ENCODE data around the gene IGF2BP3. TPM values are rescaled to one million over a fixed set of nuclear protein-coding genes. Genes with fewer than 3 reads are reported as not detected.

Gene IGF2BP3
- total RNA-seq, 1 donor from 2014 or later, result 47.0 TPM

- Mint-ChIP-seq H3K4me1 (ENCODE audit: low read depth, unreplicated experiment) (peaks cover 2% of the 10 kb centered on the region), H3K4me3 (ENCODE audit: unreplicated experiment) (no peak overlapping the region), H3K27ac (ENCODE audit: unreplicated experiment) (no peak overlapping the region), H3K36me3 (ENCODE audit: unreplicated experiment) (no peaks in the 10 kb centered on the region), H3K27me3 (ENCODE audit: unreplicated experiment) (no peaks in the 10 kb centered on the region), H3K9me3 (ENCODE audit: unreplicated experiment) (no peaks in the 10 kb centered on the region)
- no peak for TF ChIP-seq CTCF (IDR thresholded peaks at IDR 0.05; ENCODE audit: partially characterized antibody, unreplicated experiment)
- DNase-seq, result no peak
Observed at GRCh38 chr7:23279819-23280525, 190.3 kb downstream of the IGF2BP3 start.

GRCh38 chr7:23277359-23277989, 192.8 kb downstream of the IGF2BP3 start:
- no peaks in the 10 kb centered on the region for H3K9me3 Mint-ChIP-seq (ENCODE audit: unreplicated experiment)
- peaks cover 2% of the 10 kb centered on the region for H3K4me1 Mint-ChIP-seq (ENCODE audit: low read depth, unreplicated experiment)
- no peak for DNase-seq
- no peaks in the 10 kb centered on the region for H3K27me3 Mint-ChIP-seq (ENCODE audit: unreplicated experiment)
- no peak overlapping the region for H3K4me3 Mint-ChIP-seq (ENCODE audit: unreplicated experiment)
- no peaks in the 10 kb centered on the region for H3K36me3 Mint-ChIP-seq (ENCODE audit: unreplicated experiment)
- peak; percentile 66 for TF ChIP-seq CTCF (IDR thresholded peaks at IDR 0.05; ENCODE audit: partially characterized antibody, unreplicated experiment)
- no peak overlapping the region for H3K27ac Mint-ChIP-seq (ENCODE audit: unreplicated experiment)

GRCh38 chr7:23276947-23277346, 193.3 kb downstream of the IGF2BP3 start:
- H3K4me1 Mint-ChIP-seq (ENCODE audit: low read depth, unreplicated experiment), result peaks cover 2% of the 10 kb centered on the region
- no peak for TF ChIP-seq CTCF (IDR thresholded peaks at IDR 0.05; ENCODE audit: partially characterized antibody, unreplicated experiment)
- H3K27ac Mint-ChIP-seq (ENCODE audit: unreplicated experiment), result no peak overlapping the region
- no peak overlapping the region for H3K4me3 Mint-ChIP-seq (ENCODE audit: unreplicated experiment)
- no peaks in the 10 kb centered on the region for H3K36me3 Mint-ChIP-seq (ENCODE audit: unreplicated experiment)
- no peak for DNase-seq
- no peaks in the 10 kb centered on the region for H3K9me3 Mint-ChIP-seq (ENCODE audit: unreplicated experiment)
- peaks cover 2% of the 10 kb centered on the region for H3K27me3 Mint-ChIP-seq (ENCODE audit: unreplicated experiment)

GRCh38 chr7:23276376-23276775, 193.9 kb downstream of the IGF2BP3 start:
- Mint-ChIP-seq H3K9me3 (ENCODE audit: unreplicated experiment) (no peaks in the 10 kb centered on the region), H3K4me3 (ENCODE audit: unreplicated experiment) (no peak overlapping the region), H3K36me3 (ENCODE audit: unreplicated experiment) (no peaks in the 10 kb centered on the region), H3K4me1 (ENCODE audit: low read depth, unreplicated experiment) (peaks cover 2% of the 10 kb centered on the region), H3K27ac (ENCODE audit: unreplicated experiment) (no peak overlapping the region), H3K27me3 (ENCODE audit: unreplicated experiment) (peaks cover 3% of the 10 kb centered on the region)
- peak; percentile 14 for TF ChIP-seq CTCF (IDR thresholded peaks at IDR 0.05; ENCODE audit: partially characterized antibody, unreplicated experiment)
- no peak for DNase-seq

- H3K9me3 Mint-ChIP-seq (ENCODE audit: unreplicated experiment), result no peaks in the 10 kb centered on the region
- H3K27ac Mint-ChIP-seq (ENCODE audit: unreplicated experiment), result no peak overlapping the region
- no peak overlapping the region for H3K4me3 Mint-ChIP-seq (ENCODE audit: unreplicated experiment)
- DNase-seq, result no peak
- peaks cover 2% of the 10 kb centered on the region for H3K4me1 Mint-ChIP-seq (ENCODE audit: low read depth, unreplicated experiment)
- peaks cover 4% of the 10 kb centered on the region for H3K27me3 Mint-ChIP-seq (ENCODE audit: unreplicated experiment)
- TF ChIP-seq CTCF (IDR thresholded peaks at IDR 0.05; ENCODE audit: partially characterized antibody, unreplicated experiment), result no peak
- H3K36me3 Mint-ChIP-seq (ENCODE audit: unreplicated experiment), result no peaks in the 10 kb centered on the region
Observed at GRCh38 chr7:23275912-23276311, 194.4 kb downstream of the IGF2BP3 start.

Measured in glutamatergic neuron (in vitro differentiated cells).